ENCODE measurements around the gene TENM4. TPM values are rescaled to one million over a fixed set of nuclear protein-coding genes. Genes with fewer than 3 reads are reported as not detected.

TENM4 gene
- polyA plus RNA-seq, 2 of the 4 experiments (the other 2 are of a cell fraction): 0.06 to 0.31 TPM

GRCh38 chr11:78838417-78838816 is 602.4 kb downstream of the TENM4 start:
- ATAC-seq (no peak), FAIRE-seq (no peak), DNase-seq (ENCODE audit: low read depth in 1 of 2, low spot score in 1 of 2) (no peak)
- POLR2A ChIA-PET: no interaction called here
- WGBS (ENCODE audit: missing lambda C conversion rate): 27% methylated on average over 2 of the region's 2 CpGs
- no peaks in the 10 kb centered on the region for H3K4me1 ChIP-seq
- H3K4me3 ChIP-seq: no peak overlapping the region
- no peak overlapping the region for H3K27ac ChIP-seq
- TF ChIP-seq RAD21 (conservative IDR thresholded peaks at IDR 0.05 in 1 of 2, IDR thresholded peaks at IDR 0.05 in 1 of 2) (0 out of 5 replicates have a peak, but pooled peaks of 1 of the 2 experiments have one; percentile 3), PHF8 (IDR thresholded peaks at IDR 0.05; ENCODE audit: borderline replicate concordance, low read depth) (no peak)
- H3K4me2 ChIP-seq: no peak overlapping the region
- H3K9me3 ChIP-seq: no peaks in the 10 kb centered on the region
- CTCF ChIA-PET: interaction anchor here (0.6 to 0.7 kb wide), 2 partner anchors 12 to 21 kb away, joined by 3 read pairs; no protein-coding TSS in a partner anchor

- 50% methylated on average over 5 of the region's 5 CpGs for WGBS (ENCODE audit: missing lambda C conversion rate)
- no peaks in the 10 kb centered on the region for H3K4me1 ChIP-seq
- H3K27ac ChIP-seq: no peak overlapping the region
- ChIA-PET CTCF (no interaction called here), POLR2A (no interaction called here)
- no peaks in the 10 kb centered on the region for H3K9me3 ChIP-seq
- ATAC-seq: no peak
- H3K4me3 ChIP-seq: no peak overlapping the region
- no peak overlapping the region for H3K4me2 ChIP-seq
- DNase-seq (ENCODE audit: low read depth in 1 of 2, low spot score in 1 of 2): no peak
- TF ChIP-seq EHMT2 (IDR thresholded peaks at IDR 0.05; ENCODE audit: low read depth) (no peak), RFX5 (IDR thresholded peaks at IDR 0.05) (no peak), MAFK (IDR thresholded peaks at IDR 0.05; ENCODE audit: partially characterized antibody) (no peak), JUN (IDR thresholded peaks at IDR 0.05) (no peak), E2F6 (IDR thresholded peaks at IDR 0.05; ENCODE audit: borderline replicate concordance, low read depth) (no peak), SREBF2 (IDR thresholded peaks at IDR 0.05) (no peak)
- no peak for FAIRE-seq
Measured at GRCh38 chr11:78835646-78836045, 605.2 kb downstream of the TENM4 start.

GRCh38 chr11:78834886-78835285 is 605.9 kb downstream of the TENM4 start:
- Histone ChIP-seq H3K4me2 (no peak overlapping the region), H3K4me1 (no peaks in the 10 kb centered on the region), H3K4me3 (no peak overlapping the region), H3K27ac (no peak overlapping the region), H3K9me3 (no peaks in the 10 kb centered on the region)
- DNase-seq (ENCODE audit: low read depth in 1 of 2, low spot score in 1 of 2) (no peak), ATAC-seq (no peak), FAIRE-seq (no peak)
- no peak for TF ChIP-seq CTCF (IDR thresholded peaks at IDR 0.05)
- TF ChIP-seq RFX5 (IDR thresholded peaks at IDR 0.05): no peak
- TF ChIP-seq BHLHE40 (IDR thresholded peaks at IDR 0.05; ENCODE audit: low read depth, low read length): no peak
- TF ChIP-seq TP53 (CRISPR knock-in tag; IDR thresholded peaks at IDR 0.05): no peak
- no peak for TF ChIP-seq JUNB (IDR thresholded peaks at IDR 0.05)
- no peak for TF ChIP-seq NFE2L2 (conservative IDR thresholded peaks at IDR 0.05; ENCODE audit: low read length)
- no peak for TF ChIP-seq MAFK (IDR thresholded peaks at IDR 0.05; ENCODE audit: partially characterized antibody)
- TF ChIP-seq RCOR1 (IDR thresholded peaks at IDR 0.05; ENCODE audit: low read depth, low read length): no peak
- TF ChIP-seq ZFP36 (IDR thresholded peaks at IDR 0.05; ENCODE audit: borderline replicate concordance, partially characterized antibody): no peak
- ChIA-PET CTCF (interaction anchor here (0.9 kb wide), 1 partner anchor 189 kb away, joined by 3 read pairs; no protein-coding TSS in a partner anchor), POLR2A (no interaction called here)
- 27% methylated on average over 4 of the region's 4 CpGs for WGBS (ENCODE audit: missing lambda C conversion rate)

GRCh38 chr11:78833237-78833636 is 607.6 kb downstream of the TENM4 start:
- no peak overlapping the region for H3K4me3 ChIP-seq
- TF ChIP-seq MAFK (IDR thresholded peaks at IDR 0.05; ENCODE audit: partially characterized antibody): peak; percentile 91
- no peak for TF ChIP-seq CBX2 (IDR thresholded peaks at IDR 0.05; ENCODE audit: borderline replicate concordance, low read depth)
- TF ChIP-seq HDAC2 (IDR thresholded peaks at IDR 0.05): no peak
- H3K27ac ChIP-seq: no peak overlapping the region
- WGBS (ENCODE audit: missing lambda C conversion rate): 70% methylated on average over 2 of the region's 2 CpGs
- no peak for ATAC-seq
- FAIRE-seq: no peak
- H3K4me2 ChIP-seq: no peak overlapping the region
- POLR2A ChIA-PET: no interaction called here
- DNase-seq (ENCODE audit: low read depth in 1 of 2, low spot score in 1 of 2): no peak
- H3K4me1 ChIP-seq: no peaks in the 10 kb centered on the region
- no peaks in the 10 kb centered on the region for H3K9me3 ChIP-seq
- CTCF ChIA-PET: no interaction called here
